ENCODE results near the gene NUDT17.
"Not testable (repeated sequence)": the region's sequence is repeated elsewhere in the genome, so short reads cannot be mapped to it uniquely, and the experiment has no call there.

NUDT17 gene

DNA sequence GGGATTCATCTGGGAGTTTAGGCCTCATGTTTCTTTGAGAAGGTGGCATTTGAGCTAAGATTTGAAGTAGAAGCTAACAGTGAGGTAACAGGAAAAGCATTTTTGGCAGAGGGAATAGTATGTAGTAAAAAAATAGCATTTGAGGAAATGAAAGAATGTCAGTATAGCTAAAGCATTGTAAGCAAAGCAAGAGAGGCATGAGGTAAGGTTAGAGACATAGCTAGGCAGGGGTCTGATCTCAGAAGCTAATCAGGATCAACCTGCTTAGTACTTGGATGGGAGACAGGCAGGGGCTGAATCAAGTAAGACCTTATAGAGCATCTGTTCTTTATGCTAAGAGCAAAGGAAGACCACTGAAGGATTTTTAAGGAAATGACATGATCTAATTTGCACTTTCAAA lies 17.5 kb upstream of the NUDT17 start:
- TF ChIP-seq POLR2A (IDR thresholded peaks at IDR 0.05; ENCODE audit: low read length) (no peak), GATA1 (IDR thresholded peaks at IDR 0.05; ENCODE audit: low read depth, low read length) (no peak)
- peak; percentile 80 to 89 for DNase-seq

DNA sequence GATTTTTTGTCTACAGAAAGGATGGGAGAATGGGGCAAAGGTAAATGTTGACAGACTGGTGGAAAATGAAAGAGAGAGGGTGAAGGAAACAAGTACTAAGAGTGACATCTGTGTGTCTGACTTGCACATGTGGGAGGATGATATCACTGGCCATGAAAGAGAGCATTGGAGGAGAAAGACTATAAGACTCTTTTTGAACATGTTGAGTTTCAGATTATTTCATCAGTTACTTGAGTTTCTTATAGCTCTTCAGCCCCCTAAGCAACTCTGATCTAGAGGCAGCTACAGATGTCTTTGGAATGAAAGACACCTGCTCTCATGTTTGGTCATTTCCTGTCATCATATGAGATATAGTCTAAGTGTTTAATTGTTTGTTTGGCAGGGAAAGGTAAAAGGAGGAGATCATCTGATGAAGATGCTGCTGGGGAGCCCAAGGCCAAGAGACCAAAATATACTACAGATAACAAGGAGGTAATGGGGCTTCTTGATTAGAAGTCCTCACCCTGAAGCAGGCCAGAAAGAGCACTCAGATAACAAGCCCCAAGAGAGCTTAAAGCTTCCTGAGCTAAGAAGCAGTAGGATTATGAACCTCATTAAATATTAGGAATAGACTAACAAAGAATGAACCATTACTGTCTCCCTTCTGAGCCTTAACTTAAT lies 16.9 kb upstream of the NUDT17 start:
- TF ChIP-seq GATA1 (IDR thresholded peaks at IDR 0.05; ENCODE audit: low read depth, low read length): no peak
- TF ChIP-seq POLR2A (IDR thresholded peaks at IDR 0.05; ENCODE audit: low read length): peak; percentile 64
- peak; percentile 93 to 94 for DNase-seq

DNA sequence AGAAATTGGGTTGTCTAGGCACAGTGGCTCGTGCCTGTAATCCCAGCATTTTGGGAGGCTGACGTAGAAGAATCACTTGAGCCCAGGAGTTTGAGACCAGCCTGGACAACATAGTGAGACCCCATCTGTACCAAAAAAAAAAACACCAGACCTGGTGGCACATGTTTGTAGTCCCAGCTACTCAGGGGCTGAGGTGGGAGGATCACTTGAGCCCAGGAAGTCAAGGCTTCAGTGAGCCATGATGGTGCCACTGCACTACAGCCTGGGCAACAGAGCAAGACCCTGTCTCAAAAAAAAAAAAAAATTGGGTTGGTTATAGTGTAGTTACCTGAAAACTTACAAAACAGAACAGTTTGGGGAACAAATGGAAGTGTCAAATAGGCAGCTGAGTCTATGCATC lies 14.6 kb upstream of the NUDT17 start:
- DNase-seq: not testable (repeated sequence)

DNA sequence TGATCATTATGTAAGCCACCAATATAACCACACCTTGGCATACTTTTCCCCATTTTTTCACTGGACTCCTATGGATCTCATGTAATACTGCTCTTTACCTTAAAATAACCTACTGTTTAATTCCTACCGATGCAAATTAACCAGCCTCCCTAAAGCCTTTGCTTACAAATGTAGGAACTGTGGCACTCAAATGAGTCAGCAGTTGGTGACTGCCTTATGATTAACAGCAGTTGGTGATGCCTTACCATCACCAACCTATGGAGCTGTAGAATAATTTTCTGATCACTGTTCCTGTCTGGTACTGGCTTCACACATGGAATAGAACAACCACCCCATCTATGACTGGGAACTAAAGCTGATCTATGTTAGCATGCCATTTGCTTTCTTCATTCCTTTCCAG lies 7.8 kb upstream of the NUDT17 start:
- TF ChIP-seq POLR2A (IDR thresholded peaks at IDR 0.05; ENCODE audit: low read length): no peak
- TF ChIP-seq GATA1 (IDR thresholded peaks at IDR 0.05; ENCODE audit: low read depth, low read length): no peak
- no peak for DNase-seq

DNA sequence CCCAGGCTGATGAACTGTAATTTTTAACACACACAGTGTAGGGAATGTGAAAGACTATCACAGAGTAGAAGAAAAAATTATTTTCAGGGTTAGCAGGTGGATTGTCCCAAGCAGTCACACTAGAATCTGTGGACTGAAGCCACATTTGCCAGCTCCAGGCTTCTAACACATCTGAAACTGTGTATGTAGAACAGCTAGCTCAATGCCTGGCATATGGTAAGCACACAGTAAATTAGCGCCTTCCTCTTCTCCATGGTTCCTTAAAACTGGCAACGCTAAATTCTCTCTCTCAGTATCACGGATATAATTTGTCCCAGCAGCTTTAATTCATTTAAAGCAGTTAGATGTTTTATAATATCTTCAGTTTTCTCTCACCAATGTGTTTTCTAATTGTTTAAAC lies 2.4 kb upstream of the NUDT17 start:
- DNase-seq: no peak
- TF ChIP-seq GATA1 (IDR thresholded peaks at IDR 0.05; ENCODE audit: low read depth, low read length) (no peak), POLR2A (IDR thresholded peaks at IDR 0.05; ENCODE audit: low read length) (no peak)

GRCh38 chr1:145845144-145845513 lies 301 bp upstream of the NUDT17 start:
- DNase-seq: no peak
- TF ChIP-seq POLR2A (IDR thresholded peaks at IDR 0.05; ENCODE audit: low read length) (peak; percentile 61), GATA1 (IDR thresholded peaks at IDR 0.05; ENCODE audit: low read depth, low read length) (no peak)

GRCh38 chr1:145846201-145846612 lies 777 bp downstream of the NUDT17 start:
- DNase-seq: peak; percentile 68 to 69
- no peak for TF ChIP-seq POLR2A (IDR thresholded peaks at IDR 0.05; ENCODE audit: low read length)
- TF ChIP-seq GATA1 (IDR thresholded peaks at IDR 0.05; ENCODE audit: low read depth, low read length): no peak

GRCh38 chr1:145847827-145848226 lies 2.4 kb downstream of the NUDT17 start:
- TF ChIP-seq POLR2A (IDR thresholded peaks at IDR 0.05; ENCODE audit: low read length) (no peak), GATA1 (IDR thresholded peaks at IDR 0.05; ENCODE audit: low read depth, low read length) (no peak)
- DNase-seq: no peak

GRCh38 chr1:145849356-145850160 lies 4.1 kb downstream of the NUDT17 start:
- TF ChIP-seq GATA1 (IDR thresholded peaks at IDR 0.05; ENCODE audit: low read depth, low read length) (no peak), POLR2A (IDR thresholded peaks at IDR 0.05; ENCODE audit: low read length) (no peak)
- DNase-seq: no peak

- DNase-seq: no peak
- no peak for TF ChIP-seq POLR2A (IDR thresholded peaks at IDR 0.05; ENCODE audit: low read length)
Measured at GRCh38 chr1:145855426-145855948, 10.1 kb downstream of the NUDT17 start.

GRCh38 chr1:145857170-145857569 lies 11.7 kb downstream of the NUDT17 start:
- TF ChIP-seq GATA1 (IDR thresholded peaks at IDR 0.05; ENCODE audit: low read depth, low read length) (no peak), POLR2A (IDR thresholded peaks at IDR 0.05; ENCODE audit: low read length) (no peak)
- DNase-seq: no peak

DNA sequence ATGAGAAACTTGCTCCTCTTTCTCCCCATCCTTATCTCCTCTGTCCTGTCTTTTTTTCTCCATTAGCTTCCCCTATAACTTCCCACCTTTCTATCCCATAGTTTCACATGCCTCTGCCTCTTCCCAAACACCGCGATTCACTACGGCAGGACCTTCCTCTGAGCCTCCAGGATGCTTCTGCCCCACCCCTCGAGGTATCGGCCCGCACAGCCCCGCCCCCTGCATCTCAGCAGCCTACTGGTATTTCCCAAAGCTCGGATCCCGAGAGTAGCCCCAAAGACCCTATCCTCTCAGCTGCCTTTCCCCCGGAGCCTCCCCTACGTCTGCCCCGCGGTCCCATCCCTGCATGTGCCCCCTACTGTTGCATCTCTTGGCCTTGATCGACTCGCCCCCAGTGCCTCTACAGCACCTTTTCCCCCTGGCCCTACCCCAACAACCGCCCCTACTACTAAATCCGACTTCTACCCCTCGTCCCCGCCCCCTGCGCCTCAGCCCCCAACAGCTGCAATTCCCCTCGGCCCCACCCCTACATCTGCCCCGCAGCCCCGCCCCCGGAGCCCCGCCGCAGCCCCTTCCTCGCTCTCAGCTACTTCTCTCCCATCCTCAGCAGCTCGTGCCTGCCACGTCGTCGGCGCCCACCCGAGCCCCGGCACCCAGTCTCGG lies 12.9 kb downstream of the NUDT17 start:
- TF ChIP-seq GATA1 (IDR thresholded peaks at IDR 0.05; ENCODE audit: low read depth, low read length) (no peak), POLR2A (IDR thresholded peaks at IDR 0.05; ENCODE audit: low read length) (no peak)
- peak; percentile 47 to 62 for DNase-seq

DNA sequence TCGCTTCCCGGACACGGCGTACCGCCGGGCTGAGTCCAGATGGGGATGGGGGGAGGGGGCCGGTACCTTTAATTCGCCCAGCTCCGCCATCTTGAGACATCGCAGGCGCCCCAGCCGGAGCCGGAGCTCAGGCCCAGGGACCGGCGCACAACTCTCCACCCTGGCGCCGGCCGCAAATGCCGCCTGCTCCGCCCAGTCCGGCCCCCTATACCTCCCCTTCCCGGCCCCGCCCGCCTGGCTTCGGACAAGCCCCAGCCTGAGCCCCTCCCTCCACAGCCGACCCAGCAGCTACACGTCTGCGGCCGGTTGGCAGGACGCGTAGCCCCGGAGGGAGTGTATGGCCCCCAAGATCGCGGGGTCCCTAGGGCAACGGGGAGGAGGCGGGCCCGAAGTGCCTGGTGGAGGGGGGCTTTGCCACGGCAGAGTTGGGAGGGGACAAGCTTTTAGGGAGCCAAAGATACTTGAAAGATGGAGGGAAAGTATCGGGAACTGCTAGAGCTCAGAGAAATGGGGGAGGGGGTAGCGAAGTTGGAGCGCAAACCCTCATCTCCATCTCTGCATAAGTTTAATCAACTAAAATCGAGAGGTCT lies 13.6 kb downstream of the NUDT17 start, which contains the start of gene PIAS3:
PIAS3 (minus strand) TSS at position 181 of the 590 bp plus-strand sequence; CDS start at position 90, 91 bp downstream.
- no peak for TF ChIP-seq POLR2A (IDR thresholded peaks at IDR 0.05; ENCODE audit: low read length)
- no peak for TF ChIP-seq GATA1 (IDR thresholded peaks at IDR 0.05; ENCODE audit: low read depth, low read length)
- DNase-seq: peak; percentile 91 to 92

- no peak for TF ChIP-seq GATA1 (IDR thresholded peaks at IDR 0.05; ENCODE audit: low read depth, low read length)
- TF ChIP-seq POLR2A (IDR thresholded peaks at IDR 0.05; ENCODE audit: low read length): peak; percentile 81
- peak; percentile 88 for DNase-seq
Measured at GRCh38 chr1:145859491-145860023, 14.1 kb downstream of the NUDT17 start.
